Activated CD8-positive, alpha-beta T cell treated with anti-CD3 and anti-CD28 coated beads for 36 hours (primary cell): Measurements from ENCODE around the gene ATF5. TPM values are rescaled to one million over a fixed set of nuclear protein-coding genes. Genes with fewer than 3 reads are reported as not detected.
A peak's percentile ranks its signal among the peaks of the same experiment; 100 is the strongest.

Source experiments
- ATAC-seq: fragments of 200-7000 bp; cut with Tn5 transposase; one replicate; pipeline ENCODE4 v1.10.0; 2021; ENCODE audit warnings: mild to moderate bottlenecking, moderate library complexity
- CTCF ChIA-PET: fragments of 350-600 bp; sonication (Branson Sonifier 250); formaldehyde crosslinking; loops from one replicate; lab custom pipeline; 2021; ENCODE audit warnings: antibody characterized with exemption; lab: Charles Lee
- POLR2A ChIA-PET: fragments of 350-600 bp; sonication (Branson Sonifier 250); formaldehyde crosslinking; loops from one replicate; lab custom pipeline; 2021; ENCODE audit warnings: antibody characterized with exemption; lab: Charles Lee
- DNase-seq: peaks from one replicate; pipeline ENCODE4 v3.0.0-alpha.2; 2020
- H3K27ac Mint-ChIP-seq: one replicate; pipeline ENCODE4 v1.8.0; 2021; ENCODE audit warnings: mild to moderate bottlenecking, mixed read lengths
- H3K27me3 Mint-ChIP-seq: one replicate; pipeline ENCODE4 v1.8.0; 2021; ENCODE audit warnings: mixed read lengths
- H3K36me3 Mint-ChIP-seq: one replicate; pipeline ENCODE4 v1.8.0; 2021; ENCODE audit warnings: low read depth, mixed read lengths
- H3K4me1 Mint-ChIP-seq: one replicate; pipeline ENCODE4 v1.8.0; 2021; ENCODE audit warnings: low read depth, mixed read lengths
- H3K4me3 Mint-ChIP-seq: one replicate; pipeline ENCODE4 v1.8.0; 2021; ENCODE audit warnings: mild to moderate bottlenecking, moderate library complexity, mixed read lengths
- H3K9me3 Mint-ChIP-seq: one replicate; pipeline ENCODE4 v1.8.0; 2021; ENCODE audit warnings: mixed read lengths
- CTCF ChIP-seq: fragments of 200-600 bp; IDR thresholded peaks from one replicate; pipeline ENCODE4 v1.8.0; 2022; ENCODE audit warnings: antibody characterized with exemption, mild to moderate bottlenecking
- intact Hi-C: fragments of 100-400 bp; cut with micrococcal nuclease; formaldehyde crosslinking; loops from one replicate; pipeline ENCODE4 v1.10.0; 2022
- total RNA-seq, 2 experiments: library from RNA; stranded (reverse); gene quantifications; one replicate each; pipeline ENCODE4 v1.2.3, GENCODE V29; 2021

The ATF5 gene
- 10 to 100 TPM; 11.8 TPM for total RNA-seq

DNA sequence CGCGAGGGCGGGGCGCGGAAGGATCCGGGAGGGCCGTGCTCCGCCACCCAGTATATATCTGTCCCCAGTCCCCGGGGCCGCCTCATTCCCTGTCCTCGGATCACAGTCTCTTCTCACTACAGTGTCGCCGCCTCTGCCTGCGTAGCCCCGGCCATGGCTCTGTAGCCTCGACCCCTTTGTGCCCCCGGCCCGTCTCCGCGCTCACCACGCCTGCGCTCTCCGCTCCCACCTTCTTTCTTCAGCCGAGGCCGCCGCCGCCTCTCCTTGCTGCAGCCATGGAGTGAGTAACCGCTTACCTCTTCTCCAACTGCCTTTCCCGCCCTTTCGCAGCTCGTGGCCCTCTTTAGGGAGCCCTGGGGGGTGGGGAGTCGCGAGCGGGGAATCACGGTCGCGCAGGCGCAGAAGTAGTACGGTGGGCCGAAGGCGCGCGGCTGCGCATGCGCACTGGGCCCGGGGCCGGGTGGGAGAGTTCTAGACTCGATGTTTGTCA is at the start of gene ATF5, which contains the start of gene NUP62:
Gene ATF5 (plus strand): TSS at position 85 of the 490 bp plus-strand sequence. CDS start 1,646 bp downstream, outside the sequence.
Gene NUP62 (minus strand): TSS at position 384 of the 490 bp plus-strand sequence. CDS start 19,697 bp downstream, outside the sequence.
- DNase-seq: peak; percentile 92
- Mint-ChIP-seq H3K36me3 (peaks cover 58% of the 10 kb centered on the region), H3K27ac (peak within 1 kb of the TSS; percentile 92), H3K4me1 (peaks cover 62% of the 10 kb centered on the region), H3K27me3 (no peaks in the 10 kb centered on the region), H3K9me3 (peaks cover 4% of the 10 kb centered on the region), H3K4me3 (peak within 1 kb of the TSS; percentile 95)
- intact Hi-C loops: loop anchor here (10.0 kb wide), 1 partner anchor 54 kb away; the partner anchor contains the start of genes AKT1S1 and TBC1D17
- ChIA-PET POLR2A (interaction anchor here (0.7 to 12.0 kb wide), 17 partner anchors 9 to 481 kb away, joined by 3 to 167 read pairs (median 4); partner anchors contain the start of genes AKT1S1, IL4I1, TBC1D17 and VRK3), CTCF (interaction anchor here (0.6 to 2.7 kb wide), 5 partner anchors 8 to 207 kb away, joined by 3 to 12 read pairs (median 3); no protein-coding TSS in a partner anchor)
- no peak for TF ChIP-seq CTCF
- ATAC-seq: peak; percentile 52

- Mint-ChIP-seq H3K27ac (no peak overlapping the region), H3K36me3 (peaks cover 35% of the 10 kb centered on the region), H3K27me3 (no peaks in the 10 kb centered on the region), H3K4me1 (peaks cover 16% of the 10 kb centered on the region), H3K9me3 (no peaks in the 10 kb centered on the region), H3K4me3 (no peak overlapping the region)
- intact Hi-C loops: loop anchor here (10.0 kb wide), 1 partner anchor 45 kb away; the partner anchor contains the start of genes ATF5 and NUP62
- CTCF ChIA-PET: interaction anchor here (1.1 kb wide), 1 partner anchor 11 kb away, joined by 4 read pairs; no protein-coding TSS in a partner anchor
- POLR2A ChIA-PET: interaction anchor here (0.8 kb wide), 1 partner anchor 11 kb away, joined by 3 read pairs; no protein-coding TSS in a partner anchor
- TF ChIP-seq CTCF: no peak
- ATAC-seq (no peak), DNase-seq (no peak)
Measured at GRCh38 chr19:49879243-49879963, 49.6 kb upstream of the ATF5 start.

DNA sequence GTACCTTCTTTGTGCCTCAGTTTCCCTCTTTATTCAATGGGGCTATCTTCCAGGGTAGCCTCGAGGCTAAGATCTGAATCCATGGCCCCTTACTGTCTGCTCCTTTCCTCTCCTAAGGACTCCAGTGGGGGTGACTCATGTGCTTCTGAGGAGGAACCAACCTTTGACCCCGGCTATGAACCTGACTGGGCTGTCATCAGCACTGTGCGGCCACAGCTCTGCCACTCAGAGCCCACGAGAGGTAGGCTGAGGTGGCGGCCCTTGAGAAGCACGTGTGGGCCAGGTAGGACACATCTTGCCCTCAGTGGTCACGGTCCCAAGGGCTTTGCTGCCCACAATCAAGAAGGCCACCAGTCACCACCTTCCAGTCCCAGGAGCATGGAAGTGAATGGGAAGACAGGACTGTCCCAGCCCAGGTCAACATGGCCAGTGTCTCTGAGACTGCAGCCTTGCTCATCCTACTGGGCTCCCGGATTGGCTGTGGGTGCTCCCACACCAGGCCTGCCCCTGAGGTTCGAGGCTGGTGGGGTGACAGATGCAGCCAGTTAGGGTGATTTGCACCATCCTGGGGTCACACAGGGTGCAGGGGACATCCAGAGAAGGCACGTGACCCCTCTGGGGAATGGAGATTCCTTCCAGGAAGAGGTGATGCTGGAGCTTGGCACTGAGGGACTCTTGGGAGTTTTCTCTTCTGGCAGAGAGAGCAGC is 48.7 kb upstream of the ATF5 start:
- Mint-ChIP-seq H3K27me3 (no peaks in the 10 kb centered on the region), H3K27ac (no peak overlapping the region), H3K4me1 (peaks cover 12% of the 10 kb centered on the region), H3K9me3 (no peaks in the 10 kb centered on the region), H3K36me3 (peaks cover 40% of the 10 kb centered on the region), H3K4me3 (no peak overlapping the region)
- ChIA-PET CTCF (interaction anchor here (2.1 kb wide), 1 partner anchor 10 kb away, joined by 10 read pairs; no protein-coding TSS in a partner anchor), POLR2A (no interaction called here)
- DNase-seq: no peak
- no peak for ATAC-seq
- TF ChIP-seq CTCF: no peak
- intact Hi-C loops: no loop called here

- Mint-ChIP-seq H3K9me3 (no peaks in the 10 kb centered on the region), H3K27ac (no peak overlapping the region), H3K4me3 (no peak overlapping the region), H3K4me1 (peaks cover 12% of the 10 kb centered on the region), H3K36me3 (peaks cover 41% of the 10 kb centered on the region), H3K27me3 (no peaks in the 10 kb centered on the region)
- ChIA-PET POLR2A (interaction anchor here (1.0 to 1.1 kb wide), 2 partner anchors 9 to 14 kb away, joined by 4 to 5 read pairs; no protein-coding TSS in a partner anchor), CTCF (interaction anchor here (0.7 to 2.1 kb wide), 2 partner anchors 9 to 32 kb away, joined by 3 to 10 read pairs; no protein-coding TSS in a partner anchor)
- intact Hi-C loops: no loop called here
- DNase-seq (no peak), ATAC-seq (no peak)
- TF ChIP-seq CTCF: no peak
Measured at GRCh38 chr19:49881186-49881585, 47.8 kb upstream of the ATF5 start.
